ELR (cell line): ENCODE results near the gene SEPTIN1.

ENCODE experiments used
- DNase-seq: peaks from one replicate; pipeline ENCODE4 v3.0.0-alpha.2; 2015; ENCODE audit warnings: low read depth

Gene SEPTIN1, protein sequence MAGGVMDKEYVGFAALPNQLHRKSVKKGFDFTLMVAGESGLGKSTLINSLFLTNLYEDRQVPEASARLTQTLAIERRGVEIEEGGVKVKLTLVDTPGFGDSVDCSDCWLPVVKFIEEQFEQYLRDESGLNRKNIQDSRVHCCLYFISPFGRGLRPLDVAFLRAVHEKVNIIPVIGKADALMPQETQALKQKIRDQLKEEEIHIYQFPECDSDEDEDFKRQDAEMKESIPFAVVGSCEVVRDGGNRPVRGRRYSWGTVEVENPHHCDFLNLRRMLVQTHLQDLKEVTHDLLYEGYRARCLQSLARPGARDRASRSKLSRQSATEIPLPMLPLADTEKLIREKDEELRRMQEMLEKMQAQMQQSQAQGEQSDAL

DNA sequence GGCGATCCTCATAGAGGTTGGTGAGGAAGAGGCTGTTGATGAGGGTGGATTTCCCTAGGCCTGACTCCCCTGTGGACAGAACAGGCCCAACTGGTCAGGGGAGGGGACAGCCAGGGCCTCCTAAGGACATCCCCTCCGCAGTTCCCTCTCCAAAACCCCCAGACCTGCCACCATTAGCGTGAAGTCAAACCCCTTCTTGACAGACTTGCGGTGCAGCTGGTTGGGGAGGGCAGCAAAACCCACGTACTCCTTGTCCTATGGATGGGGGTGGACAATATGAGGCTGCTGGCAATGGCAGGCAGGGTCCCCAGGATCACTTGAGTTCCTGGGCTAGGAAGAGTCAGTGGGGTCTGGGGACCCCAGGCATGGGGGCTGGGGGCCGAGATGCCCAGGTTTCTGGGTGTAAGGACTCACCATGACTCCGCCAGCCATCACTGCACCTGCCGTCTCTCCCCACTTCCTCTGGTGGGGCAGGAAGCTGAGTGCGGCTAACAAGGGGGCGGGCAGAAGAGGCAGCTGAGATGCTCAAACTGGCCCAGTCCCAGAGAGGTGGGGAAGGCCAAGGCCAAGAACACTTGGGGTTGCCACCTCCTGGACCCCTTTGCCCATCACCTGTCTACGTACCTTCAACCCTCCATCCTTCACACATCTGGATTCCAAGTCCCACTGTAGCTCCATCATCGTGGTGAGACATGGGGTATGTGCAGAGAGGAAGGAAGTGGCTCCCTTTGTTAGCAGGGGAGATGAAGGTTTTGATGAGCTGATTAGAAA lies at the start of gene SEPTIN1:
TSS of gene SEPTIN1 (minus strand) at position 451 of the 771 bp plus-strand sequence. CDS start at position 432, 19 bp downstream.
- DNase-seq, result no peak

GRCh38 chr16:30430428-30430970 lies 48.1 kb upstream of the SEPTIN1 start:
- no peak for DNase-seq

DNA sequence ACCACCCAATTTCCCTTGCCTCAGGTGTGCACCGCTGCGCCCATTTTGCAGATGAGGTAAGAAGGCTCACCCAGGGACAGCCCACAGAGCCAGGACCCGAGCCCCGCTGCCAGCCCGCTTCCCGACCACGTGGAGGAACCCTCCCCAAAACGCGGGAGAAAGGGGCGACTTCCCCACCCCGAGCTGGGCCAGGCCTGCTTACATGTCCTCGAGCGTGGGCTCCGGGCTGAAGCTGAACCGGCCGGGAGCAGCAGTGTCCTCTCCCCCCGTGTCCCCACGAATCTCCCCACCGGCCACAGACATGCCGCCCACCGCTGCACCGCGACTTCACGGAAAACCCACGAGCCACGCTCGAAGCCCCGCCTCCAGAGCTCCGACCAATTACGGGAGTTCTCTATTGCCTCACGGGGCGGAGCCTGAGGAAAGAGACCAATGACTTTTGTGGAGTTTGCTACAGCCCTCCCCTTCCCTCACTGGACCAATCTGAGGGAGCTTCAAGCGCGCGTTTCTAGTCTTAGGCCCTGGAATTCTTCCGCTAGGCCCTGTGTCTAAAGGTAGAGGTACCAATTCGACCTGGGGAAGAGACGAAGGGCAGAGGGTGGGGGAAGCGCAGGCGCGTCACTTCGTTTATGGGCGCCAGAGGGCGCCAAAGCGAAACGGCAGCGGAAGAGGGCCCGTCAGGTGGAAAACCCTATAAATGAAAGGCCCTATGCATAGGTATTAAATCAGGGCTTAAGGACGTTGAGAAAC lies 47.5 kb upstream of the SEPTIN1 start, which contains the start of gene DCTPP1:
TSS of gene DCTPP1 (minus strand) at position 353 of the 750 bp plus-strand sequence. CDS start at position 303, 50 bp downstream.
- peak; percentile 100 for DNase-seq

GRCh38 chr16:30429418-30429677 lies 47.0 kb upstream of the SEPTIN1 start:
- no peak for DNase-seq

DNA sequence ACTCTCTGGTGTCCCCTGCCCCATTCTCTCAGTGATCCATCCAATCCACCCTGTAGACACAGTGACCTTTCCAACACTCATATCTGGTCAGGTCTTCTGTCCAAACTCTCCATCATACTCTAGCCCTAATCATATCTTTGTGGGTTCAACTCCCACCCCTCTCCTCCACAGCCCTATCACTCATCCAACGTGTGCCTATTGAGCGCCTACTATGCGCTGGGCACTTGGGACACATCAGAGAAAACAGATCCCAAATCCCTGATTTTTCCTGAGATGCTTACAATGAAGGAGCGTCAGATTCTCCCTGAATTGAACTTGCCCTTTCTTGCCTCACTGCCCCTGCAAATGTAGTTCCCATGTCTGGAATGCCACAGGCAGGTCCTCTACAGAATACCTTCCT lies 45.7 kb upstream of the SEPTIN1 start:
- DNase-seq, result no peak

GRCh38 chr16:30421010-30421409 lies 38.6 kb upstream of the SEPTIN1 start:
- DNase-seq, result no peak

- no peak for DNase-seq
Observed at GRCh38 chr16:30418350-30419181, 36.2 kb upstream of the SEPTIN1 start.

DNA sequence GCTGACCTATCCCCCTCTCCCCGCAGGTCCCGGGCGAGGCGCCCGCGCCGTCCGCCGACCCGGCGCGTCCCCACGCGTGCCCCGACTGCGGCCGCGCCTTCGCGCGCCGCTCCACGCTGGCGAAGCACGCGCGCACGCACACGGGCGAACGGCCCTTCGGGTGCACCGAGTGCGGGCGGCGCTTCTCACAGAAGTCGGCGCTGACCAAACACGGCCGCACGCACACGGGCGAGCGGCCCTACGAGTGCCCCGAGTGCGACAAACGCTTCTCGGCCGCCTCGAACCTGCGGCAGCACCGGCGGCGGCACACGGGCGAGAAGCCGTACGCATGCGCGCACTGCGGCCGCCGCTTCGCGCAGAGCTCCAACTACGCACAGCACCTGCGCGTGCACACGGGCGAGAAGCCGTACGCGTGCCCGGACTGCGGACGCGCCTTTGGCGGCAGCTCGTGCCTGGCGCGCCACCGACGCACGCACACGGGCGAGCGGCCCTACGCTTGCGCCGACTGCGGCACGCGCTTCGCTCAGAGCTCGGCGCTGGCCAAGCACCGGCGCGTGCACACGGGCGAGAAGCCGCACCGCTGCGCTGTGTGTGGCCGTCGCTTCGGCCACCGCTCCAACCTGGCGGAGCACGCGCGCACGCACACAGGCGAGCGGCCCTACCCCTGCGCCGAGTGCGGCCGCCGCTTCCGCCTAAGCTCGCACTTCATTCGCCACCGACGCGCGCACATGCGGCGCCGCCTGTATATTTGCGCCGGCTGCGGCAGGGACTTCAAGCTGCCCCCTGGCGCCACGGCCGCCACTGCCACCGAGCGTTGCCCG lies 35.4 kb upstream of the SEPTIN1 start:
- DNase-seq, result peak; percentile 89

- no peak for DNase-seq
Observed at GRCh38 chr16:30416624-30417528, 34.5 kb upstream of the SEPTIN1 start.

DNA sequence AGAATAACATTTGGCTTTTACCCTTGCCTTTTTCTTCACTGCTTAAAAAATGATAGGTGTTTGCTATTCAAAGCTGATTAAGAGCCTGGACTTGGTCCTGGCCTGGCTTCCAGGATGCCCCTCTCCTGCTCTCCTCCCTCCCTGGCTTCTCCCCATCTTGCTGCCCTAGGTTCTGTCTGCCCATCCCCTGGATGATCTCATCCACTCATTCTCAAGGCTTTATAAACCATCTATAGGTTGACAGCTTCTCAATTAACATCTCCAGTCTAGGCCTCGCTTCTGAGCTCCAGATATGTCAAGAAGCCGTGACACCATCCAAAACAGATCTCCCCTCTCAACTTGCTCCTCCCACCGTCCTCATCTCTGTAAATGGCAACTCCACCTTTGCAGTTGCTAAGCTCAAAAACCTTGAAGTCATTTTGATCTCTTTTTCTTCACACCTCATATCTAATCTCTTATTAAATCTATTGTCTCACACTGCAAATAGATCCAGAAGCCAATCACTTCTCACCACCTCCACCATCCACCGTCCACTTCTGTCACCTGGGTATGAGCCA lies 33.8 kb upstream of the SEPTIN1 start:
- no peak for DNase-seq

- no peak for DNase-seq
Observed at GRCh38 chr16:30414159-30414558, 31.8 kb upstream of the SEPTIN1 start.

DNA sequence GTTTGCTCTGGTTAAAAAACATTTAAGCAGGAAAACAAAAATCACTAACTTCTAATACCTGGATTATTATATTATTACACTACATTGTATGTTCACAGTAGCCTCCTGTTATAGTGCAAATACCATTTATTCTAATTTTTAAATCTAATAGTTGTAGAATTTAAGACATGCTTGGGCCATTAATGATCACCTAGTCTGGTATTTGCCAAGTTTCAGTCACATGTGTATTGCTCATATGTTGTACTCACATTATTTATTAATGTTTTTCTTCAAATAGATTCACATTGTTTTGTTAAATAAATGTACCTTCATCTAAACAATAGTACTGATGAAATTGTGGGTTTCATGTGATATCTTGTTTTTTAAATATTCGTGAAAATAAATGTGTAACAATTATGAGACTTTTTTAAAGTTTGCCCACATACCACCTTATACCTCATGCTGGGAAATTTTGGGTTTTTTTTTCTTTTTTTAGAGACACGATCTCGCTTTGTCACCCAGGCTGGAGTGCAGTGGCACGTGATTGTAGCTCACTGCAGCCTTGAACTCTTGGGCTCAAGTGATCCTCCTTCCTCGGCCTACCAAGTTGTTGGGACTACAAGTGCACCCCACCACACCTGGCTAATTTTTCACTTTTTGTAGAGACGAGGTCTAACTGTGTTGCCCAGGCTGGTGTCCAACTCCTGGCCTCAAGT lies 30.9 kb upstream of the SEPTIN1 start:
- DNase-seq, result no peak

GRCh38 chr16:30409125-30410060 lies 27.0 kb upstream of the SEPTIN1 start:
- DNase-seq, result peak; percentile 90

- peak; percentile 45 for DNase-seq
Observed at GRCh38 chr16:30407804-30408534, 25.6 kb upstream of the SEPTIN1 start.

DNA sequence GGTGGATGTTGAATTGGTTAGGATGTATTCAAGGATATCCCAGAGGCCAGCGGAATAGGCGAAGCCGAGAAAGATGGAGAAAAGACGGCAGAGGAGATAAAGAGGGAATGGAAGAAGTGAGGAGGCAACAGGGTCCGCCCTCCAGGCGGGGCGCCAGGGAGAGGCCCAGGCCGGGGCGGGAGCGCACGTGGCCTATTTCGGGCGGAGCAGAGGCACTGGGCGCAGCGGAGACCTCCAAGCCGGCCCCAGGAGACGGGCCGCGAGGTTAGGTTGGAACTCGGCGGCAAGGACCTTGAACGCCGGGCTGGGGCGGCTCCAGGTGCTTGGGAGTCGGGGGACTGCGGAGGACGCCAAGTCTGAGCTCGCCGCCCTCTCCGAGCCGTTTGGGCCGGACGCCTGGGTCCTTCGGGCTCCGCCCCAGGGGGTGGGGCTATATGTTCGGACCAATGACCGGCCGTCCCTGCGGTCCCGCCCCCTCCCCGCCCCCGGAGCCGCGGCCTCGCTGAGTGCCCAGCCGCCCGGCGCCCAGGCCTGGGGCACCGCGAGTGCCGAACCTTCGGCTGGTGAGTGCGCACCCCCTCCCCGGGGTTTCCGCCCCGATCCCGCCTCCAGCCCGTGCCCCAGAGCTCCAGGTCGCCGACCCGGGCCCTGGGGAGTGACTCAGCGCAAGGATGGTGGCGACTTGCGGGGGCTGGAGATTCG lies 24.9 kb upstream of the SEPTIN1 start, which contains the start of gene ZNF771:
TSS of gene ZNF771 (plus strand) at position 505 of the 702 bp plus-strand sequence. CDS start 448 bp downstream, outside the sequence.
- DNase-seq, result peak; percentile 85

DNA sequence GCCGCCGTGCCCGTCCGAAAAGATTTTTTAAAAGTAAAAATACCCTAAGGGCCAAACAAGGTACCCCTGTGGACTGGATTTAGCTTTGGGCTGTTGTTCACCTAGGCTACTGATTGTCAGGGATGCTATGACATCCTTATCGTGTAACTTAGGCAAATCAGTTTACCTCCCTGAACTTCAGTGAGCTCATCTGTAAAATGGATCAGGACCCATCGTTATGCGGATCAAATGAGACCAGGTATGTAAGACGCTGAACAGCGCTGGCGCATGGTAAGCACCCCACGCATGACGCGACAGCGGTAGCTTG lies 24.4 kb upstream of the SEPTIN1 start:
- DNase-seq, result no peak
